HG02870 (cell line): ENCODE results near the gene HTR6.

Experiments
- ATAC-seq: cut with Tn5 transposase; IDR thresholded peaks from one replicate; pipeline ENCODE4 v1.9.1; 2021; ENCODE audit warnings: mild to moderate bottlenecking, moderate library complexity; ENCODE audit not compliant: unreplicated experiment

Gene HTR6

GRCh38 chr1:19715334-19716203, 50.9 kb downstream of the HTR6 start:
- no peak for ATAC-seq

- no peak for ATAC-seq
Observed at GRCh38 chr1:19717467-19717866, 52.8 kb downstream of the HTR6 start.

- no peak for ATAC-seq
Observed at GRCh38 chr1:19720174-19720573, 55.5 kb downstream of the HTR6 start.

GRCh38 chr1:19720973-19721372, 56.3 kb downstream of the HTR6 start:
- ATAC-seq, result no peak

- ATAC-seq, result no peak
Observed at GRCh38 chr1:19723874-19724273, 59.2 kb downstream of the HTR6 start.

GRCh38 chr1:19725606-19726005, 60.9 kb downstream of the HTR6 start:
- no peak for ATAC-seq

GRCh38 chr1:19728413-19729145, 63.9 kb downstream of the HTR6 start:
- ATAC-seq, result no peak

- no peak for ATAC-seq
Observed at GRCh38 chr1:19730232-19730631, 65.6 kb downstream of the HTR6 start.
